EH (cell line): ENCODE results near the gene ASIP.

Experiments used
- DNase-seq: peaks from one replicate; pipeline ENCODE4 v3.0.0-alpha.2; 2015; ENCODE audit warnings: low read depth

ASIP gene

DNA sequence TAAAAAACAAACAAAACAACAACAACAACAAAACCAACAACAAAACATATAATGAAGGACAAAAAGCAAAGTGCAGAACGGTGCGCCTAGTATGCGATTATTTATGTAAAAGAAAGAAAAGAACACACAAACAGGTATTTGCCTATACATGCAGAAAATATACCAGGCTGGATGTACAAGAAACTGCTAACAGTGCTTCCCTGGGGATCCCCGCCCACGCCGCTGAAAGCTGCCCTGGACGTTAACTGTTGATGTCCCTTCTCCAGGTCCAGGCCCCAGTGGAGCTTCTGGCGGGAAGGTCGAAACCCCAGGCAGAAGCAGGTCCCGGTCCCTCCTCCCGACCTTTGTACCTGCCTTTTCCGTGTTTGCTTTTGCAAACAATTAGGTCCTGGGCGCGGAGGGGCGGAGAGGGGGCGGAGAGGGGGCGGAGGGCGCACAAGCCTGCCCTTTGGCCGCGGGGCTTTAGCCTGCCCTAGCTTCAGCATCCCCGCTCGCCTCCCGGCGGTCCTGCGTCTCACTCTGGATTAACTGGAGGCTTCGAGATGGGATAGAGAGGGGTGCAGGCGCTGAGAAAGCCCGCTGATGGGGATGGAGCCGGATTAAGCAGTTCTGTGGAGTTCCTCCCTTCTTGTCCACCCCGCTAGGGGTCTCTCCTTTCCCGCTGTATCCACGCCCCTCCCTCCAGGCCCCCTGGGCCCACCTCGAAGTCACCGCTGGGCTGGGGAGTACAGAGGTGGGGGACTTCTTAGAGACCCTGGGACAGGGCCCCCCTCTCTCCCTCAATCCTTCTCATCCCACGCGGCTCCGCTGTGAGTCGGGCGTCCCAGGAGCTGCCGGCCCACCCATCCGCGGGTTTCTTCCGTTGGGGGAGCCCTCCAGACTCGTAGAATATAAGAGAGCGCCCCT lies 70.1 kb downstream of the ASIP start:
- no peak for DNase-seq

DNA sequence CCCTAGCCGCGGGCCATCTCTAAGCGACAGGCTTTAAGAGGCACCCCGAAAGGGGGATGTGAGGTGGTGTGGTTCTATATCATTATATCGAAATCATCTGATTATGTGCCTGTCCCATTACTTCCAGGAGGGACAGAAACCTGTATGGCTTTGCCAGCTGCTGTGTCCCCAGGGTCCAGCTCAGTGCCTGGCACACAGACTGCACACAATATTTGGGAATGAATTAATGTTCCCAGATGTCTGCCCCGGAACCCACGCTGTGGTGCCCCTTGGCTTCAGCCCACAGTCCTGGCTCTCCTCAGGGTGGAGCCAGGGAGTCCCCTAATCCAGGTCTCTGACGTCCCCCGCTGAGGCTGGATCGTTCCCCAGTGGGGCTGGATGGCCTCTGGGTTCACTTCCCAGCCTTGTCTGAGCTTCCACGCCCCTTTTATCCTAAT lies 70.8 kb downstream of the ASIP start:
- DNase-seq, result no peak

DNA sequence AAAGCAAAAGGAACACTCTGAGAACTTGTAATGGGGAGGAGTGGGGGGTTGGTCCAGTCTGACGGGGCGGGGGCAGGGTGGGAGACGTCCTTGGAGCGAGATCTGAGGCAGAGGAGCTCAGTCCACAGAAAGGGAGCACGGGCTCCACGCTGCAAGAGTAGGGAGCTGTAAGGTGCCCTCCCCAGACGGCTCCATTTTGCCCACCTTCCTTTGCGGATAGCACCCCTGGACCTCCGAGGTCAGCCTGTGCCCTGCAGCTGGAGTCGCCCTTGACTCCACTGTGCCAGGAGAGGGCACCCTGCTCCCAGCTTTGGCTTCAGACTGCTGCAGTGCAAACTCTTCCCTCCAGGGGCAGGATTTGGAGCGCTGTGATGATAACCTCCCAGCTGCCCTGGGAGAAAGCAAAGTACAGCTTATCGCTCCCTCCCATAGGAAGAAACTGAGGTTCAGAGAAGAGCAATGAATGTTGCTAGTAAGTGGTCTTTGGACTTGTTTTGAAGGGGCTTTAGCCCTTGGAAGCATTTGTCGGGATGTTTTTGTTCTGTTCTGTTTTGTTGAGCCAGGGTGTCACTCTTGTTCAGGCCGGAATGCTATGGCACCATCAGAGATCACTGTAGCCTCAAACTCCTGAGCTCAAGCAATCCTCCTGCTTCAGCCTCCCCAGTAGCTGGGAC lies 71.5 kb downstream of the ASIP start:
- peak; percentile 85 for DNase-seq

DNA sequence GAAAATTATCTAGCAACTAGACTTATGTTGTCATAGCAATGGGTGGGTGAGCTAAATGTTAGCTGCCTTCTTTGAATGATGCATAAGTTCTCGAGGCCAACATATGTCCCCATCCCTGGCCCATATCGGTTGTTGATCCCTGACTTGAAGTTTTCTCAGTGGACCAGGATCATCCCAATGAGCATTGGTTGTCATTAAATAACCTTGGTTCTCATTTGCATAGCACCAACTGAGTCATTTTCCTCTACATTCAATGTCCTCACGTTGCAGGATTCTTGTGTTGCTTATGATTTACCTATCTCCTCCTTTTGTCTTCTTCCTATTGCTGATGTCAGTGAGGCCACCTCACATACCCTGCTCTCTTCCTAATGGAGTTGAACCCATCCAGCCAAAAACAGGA lies 74.0 kb downstream of the ASIP start:
- no peak for DNase-seq

DNA sequence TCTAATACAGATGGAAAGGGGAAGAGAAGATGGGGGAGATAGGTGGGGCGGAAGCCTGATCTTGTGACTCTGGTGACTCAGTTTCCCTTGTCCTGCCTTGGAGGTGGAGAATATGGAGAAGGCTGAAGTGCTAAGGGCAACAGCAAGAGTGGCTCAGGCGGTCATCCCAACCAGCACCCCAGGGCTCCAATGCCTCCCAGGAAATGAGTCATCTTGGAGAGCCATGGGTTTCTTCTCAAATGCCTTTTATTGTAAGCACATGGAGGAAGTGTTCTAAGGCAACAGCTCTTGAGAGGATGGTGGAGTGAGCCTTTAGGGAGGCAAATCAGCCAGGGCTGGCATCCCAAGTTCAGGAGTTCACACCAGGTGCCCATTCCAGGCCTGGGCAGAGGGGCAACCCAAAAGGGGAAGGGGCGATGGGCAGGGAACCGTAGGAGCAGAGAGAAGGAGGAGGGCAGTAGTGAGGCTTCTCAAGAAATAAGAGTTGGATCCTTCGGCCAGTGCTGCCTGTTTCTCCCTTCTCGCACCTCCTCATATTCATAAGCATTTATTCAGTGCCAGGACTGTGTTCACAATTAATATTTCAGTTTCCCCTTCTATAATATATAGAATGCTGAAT lies 75.1 kb downstream of the ASIP start:
- peak; percentile 88 for DNase-seq
